Kidney epithelial cell (primary cell): ENCODE measurements around the gene CYB561D1. TPM values are rescaled to one million over a fixed set of nuclear protein-coding genes. Genes with fewer than 3 reads are reported as not detected.

Experiments used
- DNase-seq: peaks from one replicate; pipeline ENCODE4 v3.0.0-alpha.2; 2010; ENCODE audit warnings: low read depth
- H3K27me3 ChIP-seq: 2 replicates; pipeline ENCODE4 v1.6.0; 2011; ENCODE audit warnings: low read length; ENCODE audit not compliant: control insufficient read depth, insufficient read depth
- H3K36me3 ChIP-seq: 2 replicates; pipeline ENCODE4 v1.5.1; 2011; ENCODE audit warnings: low read length; ENCODE audit not compliant: control insufficient read depth, insufficient read depth
- H3K4me3 ChIP-seq: 2 replicates; pipeline ENCODE4 v1.5.1; 2011; ENCODE audit warnings: low read depth, mild to moderate bottlenecking, control low read depth, low read length
- total RNA-seq: library from RNA; depleted of rRNA; stranded (reverse); fragments of >200 nt; gene quantifications from 2 replicates; pipeline ENCODE4 v1.2.3, GENCODE V29; 2015
- TF ChIP-seq, protein P1 (sequence below): IDR thresholded peaks from 2 replicates; pipeline ENCODE4 v1.5.1; 2011; ENCODE audit warnings: mild to moderate bottlenecking, moderate library complexity, low read length, control low read depth, inconsistent platforms; ENCODE audit not compliant: insufficient read depth, poor library complexity, severe bottlenecking

CYB561D1 gene
- total RNA-seq, 1 donor from 2014 or later: 13.0 TPM

DNA sequence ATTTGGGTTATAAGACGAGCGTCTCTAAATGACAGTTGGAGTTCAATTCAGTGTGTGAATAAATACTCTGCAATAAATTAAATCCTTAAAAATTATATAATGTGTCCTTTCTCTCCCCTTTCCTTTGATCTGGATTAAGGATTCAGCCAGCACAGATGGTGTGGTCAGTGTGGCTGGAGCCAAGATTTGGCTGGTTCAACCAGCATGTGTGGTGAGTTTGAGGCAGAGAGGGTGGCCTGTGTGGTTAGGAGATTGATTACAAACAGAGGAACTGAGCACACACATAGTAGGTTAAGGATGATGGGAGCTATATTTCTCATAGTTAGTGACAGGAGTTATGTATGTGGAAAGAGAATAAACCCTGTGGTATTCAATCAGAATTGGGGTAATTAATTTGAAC is 29.8 kb downstream of the CYB561D1 start:
- Histone ChIP-seq H3K27me3 (peaks cover 8% of the 10 kb centered on the region), H3K36me3 (no peaks in the 10 kb centered on the region), H3K4me3 (no peak overlapping the region)
- DNase-seq: no peak
- TF ChIP-seq, protein P1, sequence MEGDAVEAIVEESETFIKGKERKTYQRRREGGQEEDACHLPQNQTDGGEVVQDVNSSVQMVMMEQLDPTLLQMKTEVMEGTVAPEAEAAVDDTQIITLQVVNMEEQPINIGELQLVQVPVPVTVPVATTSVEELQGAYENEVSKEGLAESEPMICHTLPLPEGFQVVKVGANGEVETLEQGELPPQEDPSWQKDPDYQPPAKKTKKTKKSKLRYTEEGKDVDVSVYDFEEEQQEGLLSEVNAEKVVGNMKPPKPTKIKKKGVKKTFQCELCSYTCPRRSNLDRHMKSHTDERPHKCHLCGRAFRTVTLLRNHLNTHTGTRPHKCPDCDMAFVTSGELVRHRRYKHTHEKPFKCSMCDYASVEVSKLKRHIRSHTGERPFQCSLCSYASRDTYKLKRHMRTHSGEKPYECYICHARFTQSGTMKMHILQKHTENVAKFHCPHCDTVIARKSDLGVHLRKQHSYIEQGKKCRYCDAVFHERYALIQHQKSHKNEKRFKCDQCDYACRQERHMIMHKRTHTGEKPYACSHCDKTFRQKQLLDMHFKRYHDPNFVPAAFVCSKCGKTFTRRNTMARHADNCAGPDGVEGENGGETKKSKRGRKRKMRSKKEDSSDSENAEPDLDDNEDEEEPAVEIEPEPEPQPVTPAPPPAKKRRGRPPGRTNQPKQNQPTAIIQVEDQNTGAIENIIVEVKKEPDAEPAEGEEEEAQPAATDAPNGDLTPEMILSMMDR: no peak

DNA sequence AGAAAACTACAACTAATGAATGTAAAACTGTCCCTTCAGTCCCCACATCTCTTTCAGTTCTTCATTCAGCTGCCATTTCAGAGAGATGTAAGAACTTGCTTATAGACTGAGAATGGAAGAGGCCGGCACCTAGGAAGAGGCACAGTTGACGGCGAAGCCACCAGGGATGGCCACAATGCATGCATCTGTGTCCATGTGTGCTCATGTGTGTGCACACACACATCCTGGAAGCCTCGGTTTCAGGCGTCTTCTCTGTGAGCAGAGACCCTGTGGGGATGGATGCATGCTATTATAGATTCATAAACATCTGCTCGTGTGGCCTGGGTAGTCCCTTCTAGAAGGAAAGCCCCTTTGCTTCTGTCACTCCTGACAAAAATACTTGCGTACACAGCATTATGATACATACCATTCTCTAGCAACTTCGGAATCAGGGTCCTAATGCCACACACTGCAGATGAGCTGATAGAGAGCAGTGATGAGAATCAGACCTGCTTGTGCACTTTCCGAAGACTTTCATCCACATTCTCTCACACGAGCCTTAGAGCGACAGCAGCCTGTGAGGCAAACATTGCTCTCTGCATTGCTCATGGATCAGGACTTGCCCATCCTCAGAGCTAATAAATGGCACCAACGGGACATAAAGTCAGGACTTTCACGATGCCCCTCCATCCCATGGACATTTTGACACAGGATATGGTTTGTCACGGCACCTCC is 33.4 kb downstream of the CYB561D1 start:
- H3K36me3 ChIP-seq: no peaks in the 10 kb centered on the region
- TF ChIP-seq, protein P1: no peak
- no peak for DNase-seq
- H3K4me3 ChIP-seq: no peak overlapping the region
- H3K27me3 ChIP-seq: peaks cover 2% of the 10 kb centered on the region

DNA sequence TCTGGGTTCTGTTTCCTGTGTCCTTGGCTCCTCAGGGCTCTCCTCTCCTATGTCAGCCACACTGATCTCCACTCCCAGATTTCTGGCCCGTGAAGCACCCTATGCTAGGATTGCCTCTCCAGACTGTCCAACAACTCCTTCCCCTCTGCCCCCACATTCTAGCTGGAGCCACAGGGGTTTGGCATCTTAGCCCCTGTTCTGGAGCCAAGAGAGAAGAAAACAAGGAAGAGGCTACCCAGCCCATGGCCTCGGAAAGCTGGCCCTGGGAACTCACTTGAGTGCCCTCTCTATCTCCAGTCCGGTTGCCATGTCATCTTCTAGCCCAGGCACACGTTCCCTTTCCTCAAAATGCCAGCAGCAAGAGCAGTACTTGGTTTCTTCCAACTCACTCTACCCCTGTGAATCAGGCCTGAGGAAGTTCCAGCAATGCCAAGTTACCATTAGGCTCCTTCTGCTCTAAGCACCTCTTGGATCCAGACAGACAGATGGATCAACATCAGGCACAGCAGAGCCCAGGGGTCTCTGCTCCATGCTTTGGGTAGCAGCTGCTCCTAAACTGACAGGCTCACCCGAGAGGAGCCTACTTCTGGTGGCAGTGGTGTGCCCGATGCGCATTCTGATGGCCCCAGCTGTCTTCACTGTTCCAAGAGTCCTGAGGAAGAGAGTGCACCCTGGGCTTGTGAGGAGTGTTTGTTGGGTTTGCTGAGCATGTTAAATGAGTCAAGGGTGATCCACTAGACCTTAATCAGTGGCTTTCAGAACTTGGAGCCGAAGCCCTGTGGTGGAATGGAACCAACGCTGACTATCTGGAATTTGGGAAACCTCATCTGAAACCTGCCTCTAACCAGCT is 34.2 kb downstream of the CYB561D1 start:
- Histone ChIP-seq H3K27me3 (no peaks in the 10 kb centered on the region), H3K4me3 (no peak overlapping the region), H3K36me3 (no peaks in the 10 kb centered on the region)
- TF ChIP-seq, protein P1: no peak
- DNase-seq: no peak

DNA sequence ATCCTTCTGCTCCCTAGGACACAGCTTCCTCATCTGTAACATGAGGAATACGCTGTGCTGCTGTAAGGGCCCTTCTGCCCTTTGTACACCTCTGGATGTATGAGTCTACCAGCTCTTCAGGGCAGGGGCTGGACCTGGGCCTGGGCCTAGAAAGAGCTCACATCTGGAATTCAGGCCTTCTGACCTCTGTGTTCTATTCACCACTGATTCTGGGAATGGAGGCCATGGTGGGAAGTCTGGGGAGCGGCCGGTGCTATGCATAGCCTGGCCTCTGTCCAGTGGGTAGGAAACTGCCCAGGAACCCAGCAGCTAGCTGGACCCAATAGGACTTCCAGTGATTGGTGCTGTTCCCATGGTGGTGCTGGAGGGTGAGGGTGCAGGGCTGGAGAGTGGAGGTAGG is 34.8 kb downstream of the CYB561D1 start:
- no peak overlapping the region for H3K4me3 ChIP-seq
- no peak for DNase-seq

DNA sequence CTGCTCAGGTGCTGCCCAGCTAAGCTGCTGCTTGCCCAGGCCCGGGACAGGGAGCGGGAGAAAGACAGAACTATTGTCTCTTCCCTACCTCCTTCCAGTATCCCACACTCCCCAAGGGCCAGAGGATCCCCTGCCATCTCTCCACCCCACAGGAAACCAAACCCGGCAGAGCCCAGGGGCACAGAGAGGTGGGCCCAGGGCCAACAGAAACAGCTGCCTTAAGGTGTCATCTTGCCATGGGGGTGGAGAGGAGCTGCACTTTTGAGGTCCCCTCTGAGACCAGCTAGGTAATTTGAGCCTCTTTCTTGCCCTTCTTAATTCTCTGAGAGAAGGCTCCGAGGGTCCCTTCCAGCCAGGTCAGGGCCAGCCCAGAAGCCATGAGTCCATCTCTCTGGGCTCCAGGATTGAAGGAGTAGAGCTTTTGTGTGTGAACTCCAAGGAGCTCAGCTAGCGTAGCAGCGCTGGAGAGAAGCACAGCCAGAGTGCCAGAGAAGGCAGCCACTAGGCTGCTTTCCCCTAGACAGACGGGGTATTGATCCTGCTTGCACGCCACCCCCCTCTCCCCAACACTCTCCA is 36.1 kb downstream of the CYB561D1 start:
- TF ChIP-seq, protein P1: no peak
- no peaks in the 10 kb centered on the region for H3K27me3 ChIP-seq
- no peak overlapping the region for H3K4me3 ChIP-seq
- no peak for DNase-seq
- H3K36me3 ChIP-seq: no peaks in the 10 kb centered on the region

More for the DNA sequence above, 34.8 kb downstream of the CYB561D1 start:
- H3K36me3 ChIP-seq: no peaks in the 10 kb centered on the region
- TF ChIP-seq, protein P1: no peak
- H3K27me3 ChIP-seq: no peaks in the 10 kb centered on the region
